Esophagus squamous epithelium (tissue), 4 donors: ENCODE measurements around the gene VPS16.

Experiments used
- CTCF ChIP-seq, 6 experiments: fragments of 450-650 bp in 4 of 6; fragments of 200-600 bp in 2 of 6; sonication (generic) in 2 of 6; IDR thresholded peaks; one replicate each; pipeline ENCODE4 v1.5.1; 2016 to 2019; ENCODE audit warnings: antibody characterized with exemption in 6 of 6, mild to moderate bottlenecking in 4 of 6, moderate library complexity in 4 of 6
- POLR2A ChIP-seq, 4 donors: fragments of 450-650 bp; IDR thresholded peaks; one replicate each; pipeline ENCODE4 v1.6.1; 2017; ENCODE audit warnings: antibody characterized with exemption in 4 of 4, mild to moderate bottlenecking in 4 of 4, moderate library complexity in 3 of 4

- no peak for TF ChIP-seq CTCF (IDR thresholded peaks at IDR 0.05)
- TF ChIP-seq POLR2A (IDR thresholded peaks at IDR 0.05): no peak
Measured at GRCh38 chr20:2839732-2840137, 810 bp upstream of the VPS16 start.
